ENCODE results near the gene ATP2A2.
"Not testable (repeated sequence)": the region's sequence is repeated elsewhere in the genome, so short reads cannot be mapped to it uniquely, and the experiment has no call there.

ATP2A2 gene

DNA sequence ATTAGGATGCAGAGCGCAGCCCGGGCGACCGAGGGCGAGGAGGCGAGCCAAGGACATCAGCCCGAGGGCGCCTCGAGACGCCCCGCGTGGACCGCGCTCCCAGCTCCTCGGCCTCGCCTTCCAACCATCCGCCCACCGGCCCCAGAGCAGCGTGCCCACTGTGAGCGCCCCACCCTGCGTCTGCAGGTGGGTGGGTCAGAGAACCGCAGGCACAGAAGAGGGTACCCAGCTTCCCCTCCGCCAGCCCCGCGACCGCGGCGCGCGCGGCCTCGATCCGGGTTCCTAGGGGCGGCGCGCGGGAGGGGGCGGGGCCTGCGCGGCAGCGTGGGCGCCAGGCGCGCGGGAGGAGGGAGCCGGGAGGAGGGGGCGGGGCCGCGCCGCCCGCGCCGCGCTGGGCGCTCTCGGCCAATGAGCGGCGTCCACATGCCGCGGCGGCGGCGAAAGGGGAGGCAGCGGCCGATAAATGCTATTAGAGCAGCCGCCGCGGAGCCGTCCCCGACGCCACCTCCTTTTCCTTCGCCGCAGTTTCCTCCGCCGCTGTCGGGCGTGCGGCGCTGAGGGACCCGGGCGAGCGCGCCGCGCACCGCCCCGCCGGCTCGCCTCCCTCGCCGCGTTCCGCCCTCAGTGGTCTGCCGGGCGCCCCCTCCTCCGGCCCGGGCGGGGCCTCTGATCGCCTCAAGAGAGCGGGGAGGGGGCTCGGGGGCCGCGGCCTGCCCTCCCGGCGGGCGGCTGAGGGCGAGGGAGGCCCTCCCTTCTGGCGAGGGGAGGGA is at the start of gene ATP2A2:
Gene ATP2A2, plus strand, starts transcription at position 469 of the 770 bp plus-strand sequence. CDS start 543 bp downstream, outside the sequence.
- peak; percentile 93 for DNase-seq

GRCh38 chr12:110233212-110233903 is 47.7 kb upstream of the ATP2A2 start:
- no peak for DNase-seq

GRCh38 chr12:110234331-110234751 is 46.7 kb upstream of the ATP2A2 start:
- no peak for DNase-seq

DNA sequence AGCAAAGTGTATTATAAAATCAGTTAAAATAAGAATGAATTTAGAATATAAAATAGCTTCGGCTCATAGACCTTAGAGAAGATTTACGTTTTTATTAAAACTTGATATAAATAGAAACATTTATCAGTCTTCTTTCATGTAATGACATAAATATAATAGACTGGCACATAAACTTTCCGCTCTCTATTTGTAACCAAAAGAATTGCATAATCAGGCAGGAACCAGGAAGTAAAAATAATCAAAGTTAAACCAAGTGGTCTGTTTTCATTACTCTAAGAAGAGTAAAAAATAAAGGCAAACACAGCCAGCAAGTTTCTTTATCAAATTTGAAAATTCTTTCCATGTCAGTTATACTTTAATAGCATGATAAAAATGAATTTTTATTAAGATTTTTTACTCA is 46.3 kb upstream of the ATP2A2 start:
- DNase-seq = no peak

GRCh38 chr12:110235383-110235782 is 45.7 kb upstream of the ATP2A2 start:
- DNase-seq = no peak

GRCh38 chr12:110243227-110243626 is 37.8 kb upstream of the ATP2A2 start:
- DNase-seq = no peak

DNA sequence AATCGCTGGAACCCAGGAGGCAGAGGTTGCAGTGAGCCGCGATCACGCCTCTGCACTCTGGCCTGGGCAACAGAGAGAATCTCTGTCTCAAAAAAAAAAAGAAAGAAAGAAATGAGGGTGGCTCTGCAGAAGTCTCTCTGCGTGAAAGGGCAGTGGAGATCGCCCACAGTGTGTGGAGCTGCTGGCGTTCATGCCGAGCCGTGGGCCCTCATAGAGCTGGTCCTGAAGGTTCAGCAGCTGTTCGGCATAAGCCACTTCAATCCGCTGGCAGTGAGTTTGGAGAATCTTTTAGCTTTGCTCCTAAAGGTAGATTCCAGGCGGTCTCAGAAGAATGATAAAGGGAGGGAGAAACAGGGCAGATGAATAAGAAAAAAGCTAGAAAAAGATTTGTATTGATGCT is 36.7 kb upstream of the ATP2A2 start:
- no peak for DNase-seq

- no peak for DNase-seq
Observed at GRCh38 chr12:110244829-110245228, 36.2 kb upstream of the ATP2A2 start.

- DNase-seq = peak; percentile 73
Observed at GRCh38 chr12:110245369-110245772, 35.7 kb upstream of the ATP2A2 start.

DNA sequence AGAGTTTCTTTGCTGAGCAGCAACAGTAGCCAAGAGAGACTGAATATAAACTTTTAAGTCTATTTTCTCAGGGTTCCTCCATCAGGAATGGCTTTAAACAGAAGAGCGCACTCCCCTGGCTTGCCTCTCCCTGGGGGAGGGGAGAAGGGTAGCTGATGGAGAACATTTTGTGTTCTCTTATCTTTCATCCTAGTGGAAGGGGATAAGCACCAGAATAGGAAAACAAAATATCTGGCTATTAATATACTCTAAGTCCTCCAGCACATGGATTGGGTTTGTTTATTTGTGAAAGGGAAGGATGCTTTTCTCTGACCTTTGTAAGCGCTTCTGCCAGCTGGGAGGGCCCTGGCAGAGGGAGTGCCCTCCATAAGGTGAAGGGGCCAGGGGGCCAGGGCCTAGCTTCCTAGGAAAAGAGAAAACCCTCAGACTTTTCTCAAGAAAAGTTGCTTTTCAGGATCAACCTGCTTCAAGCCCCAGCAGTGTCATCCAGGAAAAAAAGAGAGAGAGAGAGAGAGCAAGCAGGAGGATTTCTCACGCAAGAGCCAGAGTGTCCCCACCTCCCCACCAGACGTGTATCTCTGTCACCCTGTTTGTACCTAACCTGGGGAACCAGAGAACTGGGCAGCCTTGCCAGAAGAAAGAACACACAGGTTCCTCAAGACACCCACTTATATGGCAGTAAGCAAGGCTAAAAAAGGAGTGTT is 34.3 kb upstream of the ATP2A2 start:
- DNase-seq = no peak

- DNase-seq = no peak
Observed at GRCh38 chr12:110247340-110248095, 33.5 kb upstream of the ATP2A2 start.

DNA sequence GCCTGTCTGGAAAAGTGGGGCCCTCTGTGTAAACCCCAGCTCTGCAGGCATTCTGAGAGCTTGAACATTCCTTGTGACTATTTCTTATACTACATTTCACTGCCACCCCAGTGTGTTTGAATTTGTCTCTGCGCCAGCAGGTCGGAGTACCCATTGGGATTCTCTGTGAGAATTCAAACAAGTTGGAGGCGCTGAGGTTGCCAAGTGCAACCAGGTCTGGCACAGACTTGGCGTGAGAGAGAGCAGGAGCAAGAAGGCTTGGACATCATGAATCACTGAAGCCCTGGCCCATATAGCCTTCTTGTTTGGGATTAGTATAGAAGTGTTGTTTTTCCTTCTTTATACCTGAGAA is 33.0 kb upstream of the ATP2A2 start:
- no peak for DNase-seq

DNA sequence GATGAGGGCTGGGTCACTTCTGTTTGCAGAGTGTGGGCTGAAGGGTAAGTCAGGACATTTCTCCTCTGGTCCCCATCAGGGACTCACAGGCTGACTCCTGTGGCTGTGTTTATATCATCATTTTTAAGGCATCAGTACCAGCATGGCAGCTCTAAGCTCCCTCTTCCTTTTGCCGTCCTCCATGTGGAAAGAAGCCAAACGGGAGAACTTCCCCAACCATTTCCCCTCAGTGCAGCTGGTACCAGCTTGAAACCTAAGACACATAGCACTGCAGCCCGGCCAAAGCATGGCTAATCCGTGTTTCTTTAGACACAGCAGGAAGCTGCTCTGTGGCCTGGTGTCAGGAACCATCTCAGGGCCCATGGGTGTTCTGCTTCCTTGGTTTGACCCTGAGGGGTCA is 31.9 kb upstream of the ATP2A2 start:
- DNase-seq = no peak

DNA sequence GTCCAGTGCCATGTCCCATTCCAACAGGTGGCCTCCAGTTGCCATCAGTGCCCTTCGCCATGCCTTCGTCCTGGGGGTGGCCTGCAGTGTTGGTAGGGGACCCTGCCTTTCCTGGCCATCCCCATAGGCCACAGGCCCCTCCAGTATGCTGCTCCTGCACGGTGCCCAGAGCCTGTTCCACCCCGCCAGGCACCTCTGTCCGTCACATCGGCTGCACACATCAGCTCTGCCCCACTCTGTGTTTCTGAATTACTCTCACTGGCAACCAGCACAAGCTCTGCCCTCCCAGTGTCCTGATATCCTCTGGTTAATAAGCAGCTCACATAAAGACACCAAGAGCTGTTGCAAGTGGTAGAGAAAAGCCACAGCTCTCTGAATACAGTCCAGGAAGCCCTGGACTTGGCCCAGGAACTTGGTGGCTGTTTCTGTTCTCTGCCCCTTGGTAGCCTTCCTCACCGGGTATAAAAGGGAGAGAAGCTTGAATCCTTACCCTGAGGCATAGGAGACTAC is 31.3 kb upstream of the ATP2A2 start:
- DNase-seq = no peak

- no peak for DNase-seq
Observed at GRCh38 chr12:110251381-110251780, 29.7 kb upstream of the ATP2A2 start.

DNA sequence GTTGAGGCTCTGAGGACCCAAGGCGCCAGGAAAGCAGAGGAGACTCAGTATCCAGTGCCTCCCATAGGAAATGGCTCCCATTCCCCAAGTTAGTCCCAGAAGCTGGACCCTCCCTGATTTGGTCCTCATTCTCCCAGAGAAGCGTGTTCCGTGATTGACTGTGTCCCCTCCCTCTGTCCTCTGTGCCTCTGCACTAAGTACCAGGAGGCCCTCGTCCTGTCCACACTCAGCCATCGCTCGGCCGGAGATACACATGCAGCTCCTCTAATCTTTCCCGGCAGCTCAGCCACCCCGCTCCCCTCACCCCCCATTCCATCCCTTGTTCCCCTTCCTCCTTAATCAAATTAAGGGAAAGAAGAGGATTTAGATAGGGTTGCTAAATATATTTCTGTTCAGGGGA is 28.3 kb upstream of the ATP2A2 start:
- DNase-seq = no peak

DNA sequence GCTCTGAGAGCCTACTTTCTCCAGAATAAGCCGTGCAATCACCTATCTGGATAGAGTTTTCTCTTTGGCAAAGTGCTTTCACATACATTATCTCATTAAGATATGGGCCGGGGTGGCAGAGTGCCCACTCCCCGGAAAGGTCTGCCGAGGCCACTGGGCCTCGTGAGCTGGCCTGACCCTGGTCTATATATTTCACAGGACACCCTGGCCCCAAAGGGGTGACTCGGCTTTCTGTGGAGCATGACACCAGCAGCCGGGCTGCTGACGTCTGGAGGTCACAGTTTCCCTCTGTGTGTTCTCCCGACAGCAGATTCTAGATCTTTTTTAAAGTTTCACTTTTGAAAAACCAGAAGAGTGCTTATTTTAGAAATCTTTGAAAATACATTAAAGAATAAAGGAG is 27.9 kb upstream of the ATP2A2 start:
- DNase-seq = no peak

- no peak for DNase-seq
Observed at GRCh38 chr12:110254971-110255540, 26.0 kb upstream of the ATP2A2 start.

DNA sequence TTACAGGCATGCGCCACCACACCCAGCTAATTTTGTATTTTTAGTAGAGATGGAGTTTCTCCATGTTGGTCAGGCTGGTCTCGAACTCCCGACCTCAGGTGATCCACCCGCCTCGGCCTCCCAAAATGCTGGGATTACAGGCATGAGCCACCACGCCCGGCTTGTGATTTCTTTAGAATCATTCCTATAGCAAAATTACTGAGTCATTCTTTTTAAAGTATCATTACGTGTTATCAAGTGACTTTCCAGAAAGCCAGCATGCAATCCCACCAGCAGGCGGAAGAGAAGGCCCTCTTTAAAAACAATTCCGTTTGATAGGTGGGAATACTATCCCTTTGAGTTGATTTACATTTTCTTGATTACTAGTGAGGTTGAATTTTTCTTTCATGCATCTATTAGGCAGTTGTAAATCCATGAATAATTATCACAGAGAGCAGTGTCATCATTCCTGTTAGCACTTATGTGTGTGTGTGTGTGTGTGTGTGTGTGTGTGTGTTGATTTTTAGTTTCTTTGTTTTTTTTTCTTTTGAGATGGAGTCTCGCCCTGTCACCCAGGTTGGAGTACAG is 25.1 kb upstream of the ATP2A2 start:
- DNase-seq = not testable (repeated sequence)

GRCh38 chr12:110256780-110257431 is 24.1 kb upstream of the ATP2A2 start:
- DNase-seq = no peak

GRCh38 chr12:110258466-110258865 is 22.6 kb upstream of the ATP2A2 start:
- DNase-seq = no peak
